NCI-H2029 treated with DMSO at 0.1 percent for 48 hours (cell line): ENCODE measurements around the gene TMEM245.

ENCODE experiments used
- DNase-seq: peaks from one replicate; lab custom pipeline; 2025; lab: John Stamatoyannopoulos, UW

Gene TMEM245

GRCh38 chr9:109022873-109023272, 96.9 kb downstream of the TMEM245 start:
- DNase-seq = no peak

DNA sequence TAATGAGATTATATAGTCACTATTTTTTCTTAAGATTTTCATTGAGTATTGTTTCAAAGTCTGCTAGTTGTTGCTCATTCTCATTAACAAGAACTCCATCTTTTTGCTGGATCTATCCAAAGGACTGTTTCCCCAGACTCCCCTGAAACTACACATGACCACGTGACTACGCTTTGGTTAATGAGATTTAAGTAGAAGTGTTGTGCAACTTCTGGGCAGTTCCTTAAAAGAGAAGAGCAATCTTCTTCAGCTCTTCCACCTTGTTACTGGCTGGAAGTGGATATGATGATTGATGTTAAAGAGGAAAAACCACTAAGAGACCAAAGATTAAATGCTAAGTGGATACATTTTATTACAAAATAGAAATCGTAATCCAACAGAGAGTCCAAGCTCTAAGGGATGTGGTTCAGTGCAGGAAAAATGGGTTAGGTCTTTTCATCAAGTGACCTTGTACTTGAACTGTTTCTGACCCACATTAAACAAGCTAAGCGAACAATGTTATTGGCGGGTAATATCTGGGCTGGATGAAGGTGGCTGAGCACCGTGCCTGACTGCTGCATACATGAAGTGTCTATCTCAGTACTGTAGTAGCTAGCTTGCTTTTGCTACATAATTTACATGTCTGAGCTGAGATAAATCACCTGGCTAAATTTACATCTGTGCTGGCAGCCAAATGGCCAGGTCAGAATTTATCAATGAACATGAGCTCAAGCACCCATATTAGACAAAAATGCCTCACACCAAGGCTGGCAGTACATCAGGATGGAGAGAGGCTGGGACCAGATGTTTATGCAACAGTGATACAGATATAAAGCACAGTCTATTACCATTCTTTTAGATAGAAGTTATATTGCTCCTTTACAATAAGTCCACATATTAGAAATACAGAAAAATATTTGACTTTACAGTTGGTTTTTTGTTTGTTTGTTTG, 98.9 kb downstream of the TMEM245 start:
- no peak for DNase-seq

DNA sequence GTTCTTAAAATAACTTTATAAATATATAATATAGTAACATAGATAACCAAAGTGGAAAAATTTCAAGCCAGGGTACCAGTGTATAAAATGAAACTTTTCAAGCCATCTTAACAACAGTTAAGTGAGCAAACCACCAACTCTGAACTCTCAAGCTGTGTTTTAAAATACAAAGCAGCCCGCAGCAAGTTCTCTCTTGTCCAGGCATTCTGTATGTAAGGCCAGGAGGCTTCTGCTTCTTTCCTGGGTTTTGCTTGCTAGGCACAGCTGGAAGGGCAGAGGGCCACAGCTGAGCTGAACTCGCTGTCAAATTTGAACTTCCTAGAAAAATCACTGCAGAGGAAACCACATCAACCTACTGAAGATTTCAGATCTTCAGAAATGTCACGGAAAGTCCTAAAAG, 99.6 kb downstream of the TMEM245 start:
- no peak for DNase-seq

GRCh38 chr9:109019420-109019819, 100.3 kb downstream of the TMEM245 start:
- DNase-seq = no peak

GRCh38 chr9:109017493-109017892, 102.3 kb downstream of the TMEM245 start:
- DNase-seq = no peak

- no peak for DNase-seq
Observed at GRCh38 chr9:109017061-109017460, 102.7 kb downstream of the TMEM245 start.

DNA sequence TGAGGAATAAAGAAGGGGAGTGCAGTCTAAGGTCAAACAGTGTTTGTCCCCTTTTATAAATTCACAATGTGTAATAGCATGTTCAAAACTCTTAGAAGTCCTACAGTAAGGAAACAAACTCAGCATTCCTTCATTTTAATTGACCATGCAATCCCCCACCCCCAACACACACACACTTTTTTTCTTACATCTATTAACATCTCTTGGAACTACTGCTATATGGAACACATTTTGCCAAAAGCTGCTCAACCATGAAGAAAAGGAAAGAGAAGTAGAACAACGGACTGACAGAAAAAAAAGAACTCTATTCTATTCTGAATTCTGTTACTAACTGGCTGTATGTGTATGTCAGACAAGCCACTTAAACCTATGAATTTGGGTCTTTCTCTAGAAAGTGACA, 103.6 kb downstream of the TMEM245 start:
- no peak for DNase-seq

DNA sequence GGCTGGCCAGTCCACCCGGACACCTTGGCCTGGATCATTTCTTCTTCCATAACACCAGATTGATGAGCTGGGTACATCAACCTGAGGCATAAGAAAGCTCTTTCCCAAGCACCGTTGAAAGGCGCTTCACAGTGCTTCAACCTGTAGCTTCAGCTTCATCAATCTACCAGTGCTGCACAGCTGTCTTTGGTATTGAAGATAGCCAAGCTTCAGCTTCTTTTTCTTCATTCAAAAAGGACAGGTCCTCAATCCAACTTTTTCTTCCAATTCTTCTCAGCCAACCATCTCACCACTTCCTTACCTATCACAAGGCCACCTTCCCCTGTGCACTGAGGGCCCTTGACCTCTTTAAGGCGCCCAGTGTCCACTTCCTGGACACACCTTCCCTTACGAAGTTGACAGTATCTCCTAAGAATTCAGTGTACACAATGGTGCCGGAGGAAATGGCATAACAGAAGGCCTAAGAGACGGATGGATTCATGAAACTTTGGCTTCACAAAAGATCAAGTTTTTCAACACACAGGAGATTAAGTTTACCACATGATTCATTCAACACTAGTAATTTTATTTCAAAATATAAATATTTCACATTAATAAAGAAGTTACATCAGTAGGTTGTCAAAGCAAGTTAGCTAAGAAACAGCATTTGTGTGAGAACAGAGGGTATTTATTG, 105.0 kb downstream of the TMEM245 start:
- DNase-seq = no peak

DNA sequence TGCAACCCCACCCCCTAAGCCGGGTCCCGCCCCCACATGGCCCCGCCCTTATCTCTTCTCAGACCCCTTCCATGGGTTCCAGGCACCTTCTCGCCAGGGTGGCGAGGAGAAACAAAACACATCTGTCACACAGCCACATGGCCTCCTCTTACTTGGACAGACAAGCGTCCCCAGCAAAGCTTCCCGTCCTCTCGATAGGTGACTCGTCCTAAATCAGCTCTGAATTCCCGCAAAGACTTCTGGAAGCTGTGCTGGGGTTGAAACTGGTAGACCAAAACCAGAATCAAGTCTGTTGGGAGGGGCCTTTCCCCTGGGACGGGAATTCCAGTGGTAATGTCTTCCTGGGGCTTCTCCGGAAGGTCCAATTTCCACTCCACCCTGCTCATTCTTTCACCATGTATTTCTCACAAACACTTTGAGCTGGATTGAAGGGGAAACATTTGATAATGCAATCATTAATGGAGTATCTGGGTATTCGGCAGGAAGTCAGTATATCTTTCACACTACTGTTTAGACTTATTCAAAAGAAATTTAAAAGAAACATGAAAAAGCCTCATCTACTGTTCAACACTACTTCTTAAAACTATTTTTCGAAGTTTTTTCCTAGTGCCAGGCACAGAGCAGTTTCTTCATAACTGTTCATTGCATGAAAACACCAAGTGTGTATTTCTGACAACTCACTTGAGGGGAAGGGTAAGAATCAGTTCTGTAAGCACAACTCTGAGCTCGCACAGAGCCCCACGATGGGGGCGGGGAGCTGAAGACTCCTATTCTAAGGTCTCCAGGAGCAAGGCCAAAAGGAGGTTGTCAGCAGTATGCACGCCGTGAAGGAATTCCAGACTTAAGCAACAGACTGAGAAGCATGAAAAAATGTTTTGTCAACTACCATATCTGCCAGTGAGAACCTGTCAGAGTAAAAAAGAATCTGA, 105.8 kb downstream of the TMEM245 start:
- DNase-seq = peak; percentile 46

- no peak for DNase-seq
Observed at GRCh38 chr9:109012876-109013678, 106.7 kb downstream of the TMEM245 start, which contains the start of gene CTNNAL1. CTNNAL1 (minus strand) TSS chr9:109013499; CDS start chr9:109013442, 57 bp downstream.

- no peak for DNase-seq
Observed at GRCh38 chr9:109012009-109012875, 107.5 kb downstream of the TMEM245 start.

GRCh38 chr9:109011231-109011671, 108.5 kb downstream of the TMEM245 start:
- DNase-seq = no peak

DNA sequence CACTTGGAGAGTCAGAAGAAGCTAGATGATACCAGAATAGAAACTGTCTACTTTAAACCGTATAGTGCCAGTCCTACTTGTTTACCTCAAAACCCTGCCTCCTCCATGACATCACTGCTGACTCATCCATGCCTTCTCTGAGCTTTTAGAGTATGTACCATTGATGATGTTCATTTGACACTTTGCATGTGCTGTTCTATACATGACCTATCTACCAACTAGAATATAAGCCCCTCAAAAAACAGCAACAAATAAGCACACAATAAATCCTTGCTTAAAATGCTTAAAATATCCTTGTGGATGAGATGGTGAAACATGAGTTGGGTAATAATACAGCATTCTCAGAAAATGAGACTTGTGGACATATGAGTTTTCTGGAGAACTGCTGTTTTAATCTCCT, 109.0 kb downstream of the TMEM245 start:
- DNase-seq = peak; percentile 29

DNA sequence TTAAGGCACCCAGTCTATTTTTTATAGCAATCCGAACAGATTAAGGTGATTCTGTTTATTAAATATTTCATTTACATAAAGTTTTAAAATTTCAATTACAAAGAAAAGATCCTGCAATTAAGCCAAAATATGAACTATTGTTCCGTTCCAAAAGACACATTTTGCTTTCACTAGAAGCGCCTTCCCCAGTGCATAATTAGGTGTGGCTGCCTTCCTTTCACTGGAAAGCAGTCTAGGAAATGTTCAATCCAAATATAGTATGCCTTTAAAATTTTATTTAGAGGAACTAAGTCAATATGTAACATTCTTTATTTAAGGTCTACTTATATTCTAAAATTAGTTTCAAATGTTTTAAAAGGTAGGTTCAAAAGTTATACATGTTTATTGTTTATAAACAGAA, 114.1 kb downstream of the TMEM245 start:
- DNase-seq = no peak

DNA sequence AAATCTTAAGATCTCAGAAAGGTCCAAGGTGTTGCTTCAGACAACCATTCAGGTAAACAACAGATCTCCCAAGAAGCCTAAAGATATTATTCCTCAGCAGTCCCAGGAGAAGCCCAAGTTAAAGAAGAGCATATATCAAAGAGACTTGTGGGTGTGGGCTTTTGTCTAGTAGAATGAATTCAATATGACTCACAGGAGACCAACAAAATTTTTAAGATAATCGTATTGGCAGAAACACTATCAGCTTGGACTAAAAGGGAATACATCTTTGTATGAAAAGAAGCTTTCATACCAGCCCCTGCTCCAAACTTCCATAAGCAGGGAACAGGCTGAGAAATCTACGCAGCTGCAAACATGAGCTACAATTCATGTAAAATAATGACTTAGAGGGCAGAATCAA, 116.6 kb downstream of the TMEM245 start:
- DNase-seq = no peak

DNA sequence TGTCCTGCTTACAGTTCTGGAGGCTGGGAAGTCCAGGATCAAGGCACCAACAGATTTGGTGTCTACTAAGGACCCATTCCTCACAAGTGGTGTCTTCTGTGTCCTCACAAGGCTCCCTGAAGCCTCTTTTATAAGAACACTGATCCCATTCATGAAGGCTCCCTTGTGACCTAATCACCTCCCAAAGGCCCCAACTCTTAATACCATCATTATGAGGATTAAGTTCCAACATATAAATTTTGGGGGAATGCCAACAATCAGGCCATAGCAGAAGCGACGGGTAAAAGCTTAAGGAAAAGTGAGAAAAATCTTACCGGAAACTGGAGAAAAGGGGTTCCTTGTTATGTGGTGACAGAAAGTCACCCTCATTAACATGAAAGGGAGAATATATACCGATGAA, 117.6 kb downstream of the TMEM245 start:
- DNase-seq = no peak

- DNase-seq = no peak
Observed at GRCh38 chr9:109001275-109001676, 118.5 kb downstream of the TMEM245 start.

- no peak for DNase-seq
Observed at GRCh38 chr9:108997112-108997511, 122.6 kb downstream of the TMEM245 start.

- peak; percentile 48 for DNase-seq
Observed at GRCh38 chr9:108996643-108997042, 123.1 kb downstream of the TMEM245 start.

- DNase-seq = peak; percentile 78
Observed at GRCh38 chr9:108994695-108995094, 125.1 kb downstream of the TMEM245 start.
